ENCODE data around the gene CNP. TPM values are rescaled to one million over a fixed set of nuclear protein-coding genes. Genes with fewer than 3 reads are reported as not detected.
A peak's percentile ranks its signal among the peaks of the same experiment; 100 is the strongest.

Gene CNP
- total and polyA plus RNA-seq, 10 of the 15 experiments (the other 5 are each of a cell fraction or from before 2014, with no cell fraction given): 1.8 to 60.7 (median 31.4) TPM

DNA sequence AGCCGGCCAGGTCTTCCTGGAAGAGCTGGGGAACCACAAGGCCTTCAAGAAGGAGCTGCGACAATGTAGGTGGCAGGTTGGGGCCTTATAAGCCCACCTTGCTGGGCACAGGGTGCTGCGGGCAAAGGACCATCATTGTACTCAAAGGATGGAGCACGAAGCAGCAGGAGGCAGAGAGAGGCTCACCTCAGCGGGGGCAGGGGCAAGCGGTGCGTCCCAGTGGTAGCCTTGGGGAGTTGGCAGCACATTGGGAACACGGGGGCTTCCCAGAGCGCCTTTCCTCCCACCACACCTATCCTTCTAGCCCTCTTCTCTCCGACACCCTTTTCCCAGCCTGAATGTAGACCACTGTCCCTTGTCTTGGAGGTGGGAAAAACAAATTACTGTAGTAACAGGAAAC is 2.1 kb downstream of the CNP start (continued):
- no peak for TF ChIP-seq ZNF217 (IDR thresholded peaks at IDR 0.05)

DNA sequence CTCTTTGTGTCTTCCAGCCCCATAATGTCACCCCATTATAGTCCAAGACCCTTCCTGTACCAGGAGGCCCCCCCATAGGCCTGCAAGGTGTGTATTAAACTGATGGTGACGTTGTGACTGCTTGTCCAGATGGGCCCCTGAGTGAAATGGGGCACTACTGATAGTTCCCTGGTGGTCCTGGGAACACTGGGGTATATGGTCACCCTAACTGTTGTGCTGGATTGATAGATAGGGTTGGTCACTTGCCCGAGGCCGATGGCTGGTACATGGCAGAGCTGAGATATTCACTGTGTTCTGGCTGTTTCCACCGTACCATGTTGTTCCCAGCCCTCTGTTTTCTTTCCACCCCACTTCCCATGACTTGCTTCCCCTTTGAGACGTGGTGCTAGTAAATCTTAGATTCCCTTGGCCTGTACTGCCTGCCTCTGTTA is 4.3 kb downstream of the CNP start:
- Histone ChIP-seq H3K27ac (ENCODE audit: control insufficient read depth, insufficient read depth) (no peak overlapping the region), H3K79me2 (ENCODE audit: control insufficient read depth, insufficient read depth, low read length) (peaks cover 23% of the 10 kb centered on the region), H4K20me1 (ENCODE audit: control insufficient read depth, insufficient read depth) (no peaks in the 10 kb centered on the region), H3K27me3 (replicated peaks in 1 of 2; ENCODE audit: control insufficient read depth in 2 of 2, insufficient read depth in 2 of 2, low read length in 1 of 2) (no peaks in the 10 kb centered on the region), H3K36me3 (ENCODE audit: control insufficient read depth in 2 of 2, insufficient read depth in 2 of 2, low read length in 1 of 2) (peaks cover 24 to 27% of the 10 kb centered on the region in 2 experiments), H3K9ac (ENCODE audit: control insufficient read depth, insufficient read depth, low read length) (no peak overlapping the region), H3K4me1 (ENCODE audit: control insufficient read depth, insufficient read depth, low read length) (peaks cover 15% of the 10 kb centered on the region), H3K4me3 (no peak overlapping the region), H3K9me3 (replicated peaks; ENCODE audit: control insufficient read depth, insufficient read depth, low read length) (no peaks in the 10 kb centered on the region), H2AFZ (ENCODE audit: control insufficient read depth, low read depth, low read length) (no peak overlapping the region), H3K4me2 (ENCODE audit: control insufficient read depth, insufficient read depth) (no peak overlapping the region)
- intact Hi-C loops (cut with micrococcal nuclease; ENCODE audit: unreplicated experiment) (no loop called here), in situ Hi-C loops (cut with MboI) (no loop called here)
- TF ChIP-seq MYB (IDR thresholded peaks at IDR 0.05; ENCODE audit: borderline replicate concordance, low read depth, low read length) (no peak), POLR2A (IDR thresholded peaks at IDR 0.05; ENCODE audit: low read depth, low read length) (peak; percentile 51; the same call in 1 of the 2 replicates), CBX5 (IDR thresholded peaks at IDR 0.05; ENCODE audit: low read depth) (no peak), POLR2AphosphoS5 (IDR thresholded peaks at IDR 0.05; ENCODE audit: low read length) (peak; percentile 34; the same call in 1 of the 2 replicates), LARP7 (IDR thresholded peaks at IDR 0.05) (no peak), MEF2B (IDR thresholded peaks at IDR 0.05; ENCODE audit: partially characterized antibody, poor library complexity, severe bottlenecking) (no peak)
- TF ChIP-seq, protein P1, sequence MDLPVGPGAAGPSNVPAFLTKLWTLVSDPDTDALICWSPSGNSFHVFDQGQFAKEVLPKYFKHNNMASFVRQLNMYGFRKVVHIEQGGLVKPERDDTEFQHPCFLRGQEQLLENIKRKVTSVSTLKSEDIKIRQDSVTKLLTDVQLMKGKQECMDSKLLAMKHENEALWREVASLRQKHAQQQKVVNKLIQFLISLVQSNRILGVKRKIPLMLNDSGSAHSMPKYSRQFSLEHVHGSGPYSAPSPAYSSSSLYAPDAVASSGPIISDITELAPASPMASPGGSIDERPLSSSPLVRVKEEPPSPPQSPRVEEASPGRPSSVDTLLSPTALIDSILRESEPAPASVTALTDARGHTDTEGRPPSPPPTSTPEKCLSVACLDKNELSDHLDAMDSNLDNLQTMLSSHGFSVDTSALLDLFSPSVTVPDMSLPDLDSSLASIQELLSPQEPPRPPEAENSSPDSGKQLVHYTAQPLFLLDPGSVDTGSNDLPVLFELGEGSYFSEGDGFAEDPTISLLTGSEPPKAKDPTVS (IDR thresholded peaks at IDR 0.05; ENCODE audit: low read depth, low read length): no peak
- FAIRE-seq (no peak), ATAC-seq (no peak), DNase-seq (ENCODE audit: low read depth, low spot score) (no peak)
- CTCF ChIA-PET: interaction anchor here (2.6 kb wide), 1 partner anchor 8 kb away, joined by 11 read pairs; no protein-coding TSS in a partner anchor
- POLR2A ChIA-PET: no interaction called here
- BruUV-seq (replicated peaks): TSS peak; percentile 30
- RAD21 ChIA-PET (ENCODE audit: unreplicated experiment): no interaction called here
- WGBS (ENCODE audit: insufficient coverage, insufficient replicate concordance, low lambda C conversion rate, missing lambda C conversion rate): 80% methylated on average over 5 of the region's 5 CpGs
- SMC1A ChIA-PET (ENCODE audit: uncharacterized antibody, unreplicated experiment): no interaction called here
